ENCODE data around the gene ATP6V0A1.
"Not testable (repeated sequence)": the region's sequence is repeated elsewhere in the genome, so short reads cannot be mapped to it uniquely, and the experiment has no call there.

Gene ATP6V0A1

GRCh38 chr17:42438600-42439567, 19.8 kb upstream of the ATP6V0A1 start:
- DNase-seq, result no peak

DNA sequence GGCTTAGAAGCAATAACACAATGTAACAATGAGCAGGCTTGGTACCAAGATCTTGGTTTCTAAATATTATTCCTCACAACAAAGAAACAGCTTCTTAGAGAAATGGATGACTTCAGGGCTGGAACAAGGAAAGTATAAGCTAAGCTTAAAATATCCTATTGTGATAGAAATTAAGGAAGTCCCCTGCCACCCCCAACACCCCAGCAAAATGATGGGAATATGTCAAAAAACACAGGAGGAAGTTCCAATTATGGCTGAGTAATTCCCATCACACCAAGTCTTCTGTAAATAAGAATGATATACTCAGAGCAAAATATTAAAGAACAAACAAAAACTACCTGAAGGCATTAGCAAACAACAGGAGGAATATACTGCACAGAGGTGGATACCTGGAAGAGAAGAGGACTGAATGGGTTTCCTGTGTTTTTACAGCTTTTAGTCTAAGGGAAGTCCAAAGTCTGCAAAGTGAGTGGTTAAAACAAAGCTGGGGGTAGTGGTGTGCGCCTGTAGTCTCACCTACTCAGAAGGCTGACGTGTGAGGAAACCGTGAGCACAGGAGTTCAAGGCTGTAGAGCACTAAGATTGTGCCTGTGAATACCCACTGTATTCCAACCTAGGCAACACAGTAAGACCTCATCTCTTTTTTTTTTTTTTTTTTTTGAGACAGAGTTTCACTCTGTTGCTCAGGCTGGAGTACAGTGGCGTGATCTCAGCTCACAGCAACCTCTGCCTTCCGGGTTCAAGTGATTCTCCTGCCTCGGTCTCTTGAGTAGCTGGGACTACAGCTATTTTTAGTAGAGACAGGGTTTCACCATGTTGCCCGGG, 17.1 kb upstream of the ATP6V0A1 start:
- DNase-seq, result no peak

- DNase-seq, result no peak
These were observed 16.5 kb upstream of the ATP6V0A1 start for GRCh38 chr17:42442196-42442565.

DNA sequence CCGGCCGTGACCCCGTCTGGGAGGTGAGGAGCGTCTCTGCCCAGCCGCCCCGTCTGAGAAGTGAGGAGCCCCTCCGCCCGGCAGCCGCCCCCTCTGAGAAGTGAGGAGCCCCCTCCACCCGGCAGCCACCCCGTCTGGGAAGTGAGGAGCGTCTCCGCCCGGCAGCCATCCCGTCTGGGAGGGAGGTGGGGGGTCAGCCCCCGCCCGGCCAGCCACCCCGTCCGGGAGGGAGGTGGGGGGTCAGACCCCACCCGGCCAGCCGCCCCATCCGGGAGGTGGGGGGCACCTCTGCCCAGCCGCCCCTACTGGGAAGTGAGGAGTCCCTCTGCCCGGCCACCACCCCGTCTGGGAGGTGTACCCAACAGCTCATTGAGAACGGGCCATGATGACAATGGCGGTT, 9.5 kb upstream of the ATP6V0A1 start:
- not testable (repeated sequence) for DNase-seq

DNA sequence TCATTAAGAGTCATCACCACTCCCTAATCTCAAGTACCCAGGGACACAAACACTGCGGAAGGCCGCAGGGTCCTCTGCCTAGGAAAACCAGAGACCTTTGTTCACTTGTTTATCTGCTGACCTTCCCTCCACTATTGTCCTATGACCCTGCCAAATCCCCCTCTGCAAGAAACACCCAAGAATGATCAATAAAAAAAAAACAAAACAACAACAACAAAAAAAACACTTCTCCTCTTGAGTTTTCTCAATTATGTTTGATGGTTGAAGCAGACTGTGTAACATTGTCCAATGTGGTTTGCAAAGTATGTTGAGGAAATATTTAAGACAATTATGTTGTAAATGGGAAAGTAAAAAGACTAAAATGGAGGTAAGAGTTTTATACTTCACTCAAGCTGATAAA, 8.8 kb upstream of the ATP6V0A1 start:
- not testable (repeated sequence) for DNase-seq

DNA sequence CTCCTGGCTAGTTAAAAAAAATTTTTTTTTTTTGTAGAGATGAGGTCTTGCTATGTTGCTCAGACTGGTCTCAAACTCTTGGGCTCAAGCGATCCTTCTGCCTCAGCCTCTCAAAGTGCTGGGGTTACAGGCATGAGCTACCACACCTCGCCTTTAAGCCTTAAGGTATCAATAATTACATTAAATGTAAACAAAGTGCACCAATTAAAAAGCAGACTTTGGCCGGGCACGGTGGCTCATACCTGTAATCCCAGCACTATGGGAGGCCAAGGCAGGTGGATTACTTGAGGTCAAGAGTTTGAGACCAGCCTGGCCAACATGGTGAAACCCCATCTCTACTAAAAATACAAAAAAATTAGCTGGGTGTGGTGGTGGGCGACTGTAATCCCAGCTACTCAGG, 7.4 kb upstream of the ATP6V0A1 start:
- DNase-seq, result not testable (repeated sequence)

- no peak for DNase-seq
These were observed 5.2 kb upstream of the ATP6V0A1 start for GRCh38 chr17:42453439-42453838.

DNA sequence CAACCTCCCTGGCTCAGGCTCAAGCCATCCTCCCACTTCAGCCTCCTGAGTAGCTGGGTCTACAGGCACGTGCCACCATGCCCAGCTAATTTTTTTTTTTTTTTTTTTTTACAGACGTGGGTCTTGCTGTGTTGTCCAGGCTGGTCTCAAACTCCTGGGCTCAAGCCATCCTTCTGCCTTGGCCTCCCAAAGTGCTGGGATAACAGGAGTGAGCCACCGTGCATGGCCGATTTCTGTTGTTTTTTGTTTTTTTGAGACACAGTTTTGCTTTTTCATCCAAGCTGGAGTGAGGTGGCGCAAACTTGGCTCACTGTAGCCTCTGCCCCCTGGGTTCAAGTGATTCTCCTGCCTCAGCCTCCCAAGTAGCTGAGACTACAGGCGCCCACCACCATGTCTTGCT, 3.7 kb upstream of the ATP6V0A1 start:
- not testable (repeated sequence) for DNase-seq

- peak in 1 of 14 donors; percentile 3 for DNase-seq
These were observed 2.2 kb upstream of the ATP6V0A1 start for GRCh38 chr17:42456223-42457106.

- DNase-seq, result no peak
These were observed 1.4 kb upstream of the ATP6V0A1 start for GRCh38 chr17:42457107-42457792.

GRCh38 chr17:42459256-42459800, 650 bp downstream of the ATP6V0A1 start:
- DNase-seq, result peak in 11 of 14 donors; percentile 22 to 84 (median 44)

DNA sequence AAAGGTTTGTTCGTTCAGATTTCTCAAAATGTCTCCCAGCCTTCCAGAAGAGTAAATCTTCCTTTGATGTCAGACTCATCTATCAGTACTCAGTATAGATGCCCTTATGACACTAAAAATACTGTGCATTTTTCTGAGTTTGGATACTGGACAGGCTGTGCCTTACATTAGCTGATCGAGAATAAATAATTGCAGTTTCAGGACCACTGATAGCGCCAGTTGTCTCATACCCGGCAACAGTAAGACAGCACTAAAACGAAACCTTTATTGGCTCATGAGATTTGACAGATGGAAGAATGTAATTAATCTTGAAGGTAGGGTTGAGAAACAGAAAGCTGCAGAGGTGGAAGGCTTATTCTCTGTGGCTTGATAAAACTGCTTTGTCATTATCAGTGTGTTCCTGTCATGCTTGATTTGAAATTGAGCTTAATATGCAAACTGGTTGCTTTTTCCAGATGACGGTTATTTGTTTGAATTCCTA, 1.2 kb downstream of the ATP6V0A1 start:
- peak in 2 of 14 donors; percentile 6 to 49 for DNase-seq

GRCh38 chr17:42460371-42460770, 1.7 kb downstream of the ATP6V0A1 start:
- DNase-seq, result peak in 2 of 14 donors; percentile 8 to 20

DNA sequence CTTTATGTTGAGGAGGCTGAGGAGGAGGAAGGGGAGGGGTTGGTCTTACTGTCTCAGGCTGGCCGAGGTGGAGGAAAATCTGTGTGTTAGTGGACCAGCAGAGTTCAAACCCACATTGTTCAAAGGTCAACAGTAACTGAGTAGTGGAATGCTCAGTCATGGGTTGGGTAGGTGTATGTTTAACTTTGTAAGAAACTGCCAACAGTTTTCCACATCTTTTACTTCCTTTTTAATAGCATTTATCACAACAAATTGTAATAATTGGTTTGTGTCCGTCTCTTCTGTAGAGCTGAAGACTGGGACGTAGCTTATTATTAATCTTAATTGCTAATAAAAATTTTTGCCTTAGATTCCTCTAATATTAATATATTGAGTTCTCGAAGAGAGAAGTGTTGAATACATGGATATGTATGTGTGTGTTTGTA, 5.3 kb downstream of the ATP6V0A1 start:
- DNase-seq, result no peak

DNA sequence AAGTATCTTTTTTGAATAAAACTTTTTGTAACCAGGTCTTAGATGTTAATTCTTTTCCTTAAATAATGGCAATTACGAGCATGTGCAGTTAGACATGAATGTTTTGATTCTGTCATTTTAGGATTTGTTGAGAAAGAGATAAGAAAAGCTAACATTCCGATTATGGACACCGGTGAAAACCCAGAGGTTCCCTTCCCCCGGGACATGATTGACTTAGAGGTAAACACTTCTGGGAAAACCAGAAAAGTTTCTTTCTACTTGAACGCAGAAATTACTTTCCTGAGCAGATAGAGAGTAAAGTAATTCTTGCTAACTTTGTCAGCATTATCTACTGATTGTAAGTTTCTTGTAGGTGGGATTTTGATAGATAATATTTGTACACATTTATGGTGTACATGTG, 9.2 kb downstream of the ATP6V0A1 start:
- DNase-seq, result no peak

DNA sequence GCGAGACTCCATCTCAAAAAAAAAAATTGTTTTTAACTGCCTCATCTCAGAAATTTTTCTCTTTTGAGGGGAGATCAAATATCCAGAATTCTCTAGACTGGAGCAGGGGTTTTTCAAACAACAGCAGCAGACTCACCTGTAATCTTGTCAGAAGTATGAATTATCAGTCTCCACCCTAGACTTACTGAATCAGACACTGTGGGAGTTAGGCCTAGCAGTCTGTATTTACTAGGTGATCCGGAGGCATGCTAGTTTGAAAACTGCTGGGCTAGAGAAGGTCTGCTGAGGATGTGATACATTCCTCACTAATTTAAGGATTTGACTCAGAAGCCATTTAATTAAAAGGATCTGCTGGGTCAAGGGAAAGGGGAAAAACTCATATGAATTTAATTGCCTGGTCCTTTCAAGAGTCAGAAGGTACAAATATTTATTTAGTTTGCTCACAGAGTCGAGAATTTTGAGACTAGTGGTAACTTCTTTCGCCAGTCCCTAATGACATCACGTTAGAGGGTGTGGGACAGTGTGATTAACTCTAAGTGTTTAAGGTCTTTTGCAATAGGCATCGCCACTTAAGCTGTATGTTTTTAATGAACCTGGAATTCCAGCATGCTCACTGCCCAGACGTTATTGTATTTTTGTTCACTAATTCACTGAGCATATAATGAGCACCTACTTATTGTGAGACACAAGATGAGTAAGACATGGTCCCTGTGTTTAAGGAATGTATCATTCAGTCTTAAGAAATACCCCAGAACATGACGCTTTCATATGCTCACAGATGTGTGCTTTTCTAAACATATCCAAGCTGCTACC, 14.2 kb downstream of the ATP6V0A1 start:
- DNase-seq, result no peak

GRCh38 chr17:42474276-42474675, 15.6 kb downstream of the ATP6V0A1 start:
- DNase-seq, result no peak

- no peak for DNase-seq
These were observed 16.4 kb downstream of the ATP6V0A1 start for GRCh38 chr17:42475121-42475520.

DNA sequence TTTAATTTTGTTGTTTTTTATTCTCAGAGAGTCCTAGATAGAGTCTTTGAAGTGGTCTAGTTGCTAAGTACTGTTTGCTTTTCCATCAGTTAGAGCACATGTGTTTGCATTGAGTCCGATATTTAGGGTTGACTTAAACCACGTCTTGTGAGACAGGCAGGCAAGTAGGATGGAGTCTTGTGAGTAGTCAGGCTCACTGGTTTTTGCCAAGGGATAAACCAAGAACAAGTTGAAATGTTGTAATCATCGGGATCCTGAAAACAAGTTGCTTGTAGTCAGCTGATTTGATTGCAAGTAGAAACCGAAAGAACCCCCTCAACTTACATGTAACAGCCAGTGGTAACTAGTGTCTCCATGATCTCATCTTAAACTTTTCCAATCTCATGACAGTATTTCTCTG, 17.2 kb downstream of the ATP6V0A1 start:
- no peak for DNase-seq

DNA sequence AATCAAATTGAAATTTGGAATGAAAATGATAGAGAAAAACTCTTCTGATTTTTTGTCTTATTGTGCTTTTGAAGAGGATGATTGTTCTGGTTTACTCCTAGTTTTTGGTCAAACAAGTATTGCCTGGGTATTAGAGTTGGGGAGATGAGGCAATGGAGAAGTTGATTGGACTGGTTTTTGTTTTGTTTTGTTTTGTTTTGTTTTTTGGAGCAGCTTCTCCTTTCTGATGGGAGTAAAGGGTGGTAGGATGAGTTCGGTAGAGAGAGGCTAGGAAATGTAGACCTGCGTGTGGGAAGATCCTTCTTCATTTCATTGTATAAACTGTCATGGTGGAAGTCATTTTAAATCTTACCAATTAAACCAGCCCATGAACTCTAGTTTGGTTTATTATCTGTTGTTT, 17.7 kb downstream of the ATP6V0A1 start:
- no peak for DNase-seq
